Karpas-422 (cell line): Measurements from ENCODE around the gene BRF1. TPM values are rescaled to one million over a fixed set of nuclear protein-coding genes. Genes with fewer than 3 reads are reported as not detected.
A peak's percentile ranks its signal among the peaks of the same experiment; 100 is the strongest.

Experiments
- DNase-seq: peaks from one replicate; pipeline ENCODE4 v3.0.0-alpha.2; 2015
- H2AFZ ChIP-seq: fragments of 200-600 bp; sonication (generic); 2 replicates; pipeline ENCODE4 v1.6.1; 2014; ENCODE audit warnings: antibody characterized with exemption, low read length, mixed read lengths
- H3K27ac ChIP-seq: fragments of 200-600 bp; sonication (generic); 2 replicates; pipeline ENCODE4 v1.5.1; 2014; ENCODE audit warnings: mild to moderate bottlenecking, low read length, moderate library complexity
- H3K27me3 ChIP-seq: fragments of 200-600 bp; sonication (generic); 2 replicates; pipeline ENCODE4 v1.6.1; 2014; ENCODE audit warnings: low read length, mixed read lengths
- H3K36me3 ChIP-seq: fragments of 200-600 bp; sonication (generic); 2 replicates; pipeline ENCODE4 v1.6.1; 2014; ENCODE audit warnings: low read length, mixed read lengths; ENCODE audit not compliant: insufficient read depth
- H3K4me1 ChIP-seq: fragments of 200-600 bp; sonication (generic); 2 replicates; pipeline ENCODE4 v1.6.1; 2014; ENCODE audit warnings: mild to moderate bottlenecking, low read length, mixed read lengths
- H3K4me2 ChIP-seq: fragments of 200-600 bp; sonication (generic); 2 replicates; pipeline ENCODE4 v1.6.1; 2014; ENCODE audit warnings: low read length, low read depth, mild to moderate bottlenecking; ENCODE audit not compliant: poor library complexity, severe bottlenecking
- H3K4me3 ChIP-seq: fragments of 200-600 bp; sonication (generic); 2 replicates; pipeline ENCODE4 v1.5.1; 2014; ENCODE audit warnings: mild to moderate bottlenecking, antibody characterized with exemption, low read length, mixed read lengths
- H3K79me2 ChIP-seq: fragments of 200-600 bp; sonication (generic); 2 replicates; pipeline ENCODE4 v1.6.1; 2014; ENCODE audit warnings: mild to moderate bottlenecking, low read length, mixed read lengths
- H3K9ac ChIP-seq: fragments of 200-600 bp; sonication (generic); 2 replicates; pipeline ENCODE4 v1.6.0; 2014; ENCODE audit warnings: low read length
- H3K9me2 ChIP-seq: fragments of 200-600 bp; sonication (generic), shearing (Covaris generic); replicated peaks from 2 replicates; pipeline ENCODE4 v1.6.0; 2014; ENCODE audit warnings: mild to moderate bottlenecking, low read length, moderate library complexity; ENCODE audit not compliant: insufficient read depth
- H3K9me3 ChIP-seq: fragments of 300-700, 200-600 bp; sonication (generic); 2 replicates; pipeline ENCODE4 v1.6.1; 2014; ENCODE audit warnings: low read length, mixed read lengths
- H4K20me1 ChIP-seq: fragments of 200-600 bp; sonication (generic); 2 replicates; pipeline ENCODE4 v1.6.1; 2014; ENCODE audit warnings: mild to moderate bottlenecking, antibody characterized with exemption, low read length, low read depth; ENCODE audit not compliant: insufficient read depth
- total RNA-seq: library from RNA; depleted of rRNA; stranded (reverse); fragments of >200 nt; shearing (Covaris generic); gene quantifications from 2 replicates; pipeline ENCODE4 v1.2.3, GENCODE V29; 2014; ENCODE audit warnings: low replicate concordance

BRF1 gene
- total RNA-seq, 1 experiment from 2014 or later, result 19.0 TPM

DNA sequence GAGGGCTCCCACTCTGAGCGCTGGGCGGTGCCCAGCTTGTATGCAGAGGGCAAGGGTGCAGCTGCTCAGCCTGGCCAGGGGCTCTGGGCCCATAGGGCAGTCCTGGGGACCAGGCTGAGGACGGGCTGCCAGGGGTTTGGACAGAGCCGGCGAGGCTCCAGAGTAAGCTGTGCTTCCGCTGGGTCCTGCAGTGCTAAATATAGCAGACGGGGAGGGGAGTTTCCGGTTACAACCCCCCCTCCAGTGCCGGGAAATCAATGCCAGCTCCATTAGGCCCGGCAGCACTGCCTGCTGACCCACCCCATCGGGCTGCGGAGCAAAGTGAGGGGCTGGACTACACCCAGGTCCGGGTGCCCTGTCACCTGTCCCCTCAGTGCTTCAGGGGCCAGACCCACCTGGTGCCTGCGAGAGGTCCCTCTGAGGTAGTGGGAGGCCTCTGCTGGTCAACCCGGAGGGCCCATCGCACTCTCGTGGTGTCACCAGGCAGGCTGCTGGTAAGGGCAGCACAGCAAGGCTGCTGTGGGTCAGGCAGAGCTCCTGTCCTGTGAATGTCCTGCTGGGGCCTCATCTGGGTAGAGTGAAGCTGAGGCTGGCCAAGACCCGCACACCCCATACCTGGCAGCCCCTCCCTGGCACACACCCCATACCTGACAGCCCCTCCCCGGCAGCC lies 129.7 kb downstream of the BRF1 start:
- H2AFZ ChIP-seq, result no peak overlapping the region
- no peak overlapping the region for H3K9ac ChIP-seq
- H3K27ac ChIP-seq, result no peak overlapping the region
- no peak for DNase-seq
- no peaks in the 10 kb centered on the region for H3K36me3 ChIP-seq
- H3K4me3 ChIP-seq, result no peak overlapping the region
- no peaks in the 10 kb centered on the region for H3K9me2 ChIP-seq
- no peaks in the 10 kb centered on the region for H3K27me3 ChIP-seq
- H3K4me2 ChIP-seq, result no peak overlapping the region
- H4K20me1 ChIP-seq, result peaks cover 16% of the 10 kb centered on the region; the same call in 1 of the 2 replicates
- peaks cover 7% of the 10 kb centered on the region; the same call in 1 of the 2 replicates for H3K4me1 ChIP-seq
- no peaks in the 10 kb centered on the region for H3K9me3 ChIP-seq
- H3K79me2 ChIP-seq, result no peaks in the 10 kb centered on the region

DNA sequence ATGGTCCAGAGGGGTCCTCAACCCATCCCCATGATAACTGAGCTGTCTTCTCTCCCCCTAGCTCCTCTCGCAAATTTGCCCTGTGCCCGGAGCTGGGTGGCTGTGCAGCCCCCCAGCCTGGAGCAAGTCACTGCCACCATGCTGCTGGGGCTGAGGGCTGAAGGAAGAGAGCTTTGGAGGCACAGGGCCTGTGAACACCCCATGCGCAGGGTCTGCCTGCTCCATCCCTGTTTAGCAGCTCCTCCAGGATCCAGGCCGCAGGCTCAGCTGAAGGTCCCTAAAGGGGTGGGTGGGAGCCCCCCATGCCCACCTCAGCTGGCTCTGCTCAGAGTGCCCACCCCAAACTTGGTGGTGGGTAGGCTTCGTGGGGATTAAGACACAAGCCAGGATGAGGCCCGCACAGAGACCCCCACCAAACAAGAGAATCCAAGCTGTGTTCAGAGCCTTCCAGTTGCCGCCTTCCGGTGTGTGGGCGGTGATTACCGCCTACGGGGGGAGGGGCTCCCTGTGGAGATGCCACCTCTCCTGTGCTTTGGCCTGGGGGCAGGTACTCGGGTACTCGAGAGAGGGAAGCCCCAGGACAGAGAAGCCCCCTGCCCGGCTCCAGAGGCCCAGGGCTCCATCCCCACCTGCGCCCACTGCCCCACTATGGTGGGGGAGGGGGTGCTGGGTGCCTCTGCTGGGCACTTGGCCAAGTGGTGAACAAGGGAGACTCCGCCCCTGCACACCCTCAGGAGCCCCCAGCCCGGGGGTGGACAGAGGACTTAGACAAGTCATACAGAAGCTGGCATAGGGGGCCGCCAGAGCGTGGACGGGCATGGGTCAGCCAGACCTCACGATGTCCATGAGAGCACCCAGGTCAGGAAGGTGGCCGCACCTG lies 130.8 kb downstream of the BRF1 start:
- H3K9ac ChIP-seq, result no peak overlapping the region
- H3K4me3 ChIP-seq, result no peak overlapping the region
- H4K20me1 ChIP-seq, result peaks cover 16% of the 10 kb centered on the region; the same call in 1 of the 2 replicates
- no peaks in the 10 kb centered on the region for H3K27me3 ChIP-seq
- H3K79me2 ChIP-seq, result no peaks in the 10 kb centered on the region
- no peak overlapping the region for H3K4me2 ChIP-seq
- H3K27ac ChIP-seq, result no peak overlapping the region
- no peaks in the 10 kb centered on the region for H3K9me2 ChIP-seq
- no peaks in the 10 kb centered on the region for H3K36me3 ChIP-seq
- no peak overlapping the region for H2AFZ ChIP-seq
- no peak for DNase-seq
- peaks cover 3% of the 10 kb centered on the region; the same call in 1 of the 2 replicates for H3K4me1 ChIP-seq
- no peaks in the 10 kb centered on the region for H3K9me3 ChIP-seq

DNA sequence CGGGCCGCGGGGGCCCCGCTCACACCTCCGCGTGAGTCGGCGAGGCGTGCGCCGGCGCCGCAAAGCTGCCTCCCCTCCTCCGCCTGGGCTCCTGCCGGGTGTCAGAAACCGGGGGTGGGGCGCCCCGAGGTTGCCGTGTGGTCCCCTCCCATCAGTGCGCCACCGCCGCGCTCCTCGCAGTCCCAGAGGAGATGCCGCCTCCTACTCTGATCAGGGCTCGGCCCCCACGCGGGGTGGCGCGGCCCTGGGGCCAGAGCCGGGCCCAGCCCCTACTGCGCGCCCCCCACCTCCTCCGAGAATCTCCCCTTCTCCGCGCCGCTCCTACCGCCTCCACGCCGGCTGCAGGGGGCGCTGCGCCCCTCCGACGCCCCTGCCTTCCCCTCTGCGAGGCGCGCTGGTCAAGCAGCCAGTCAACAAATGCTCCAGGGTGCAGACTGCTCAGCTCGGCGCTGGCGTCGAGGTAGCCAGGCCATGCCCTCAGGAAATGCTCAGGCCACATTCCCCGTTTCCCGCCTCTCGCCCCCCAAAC lies 131.8 kb downstream of the BRF1 start:
- Histone ChIP-seq H3K9me2 (no peaks in the 10 kb centered on the region), H4K20me1 (peaks cover 13% of the 10 kb centered on the region; the same call in 1 of the 2 replicates), H3K4me1 (peaks cover 3% of the 10 kb centered on the region; the same call in 1 of the 2 replicates), H3K9me3 (no peaks in the 10 kb centered on the region), H3K79me2 (no peaks in the 10 kb centered on the region), H2AFZ (no peak overlapping the region), H3K4me3 (no peak overlapping the region), H3K9ac (no peak overlapping the region), H3K4me2 (no peak overlapping the region), H3K27ac (no peak overlapping the region), H3K36me3 (no peaks in the 10 kb centered on the region), H3K27me3 (no peaks in the 10 kb centered on the region)
- peak; percentile 59 for DNase-seq

DNA sequence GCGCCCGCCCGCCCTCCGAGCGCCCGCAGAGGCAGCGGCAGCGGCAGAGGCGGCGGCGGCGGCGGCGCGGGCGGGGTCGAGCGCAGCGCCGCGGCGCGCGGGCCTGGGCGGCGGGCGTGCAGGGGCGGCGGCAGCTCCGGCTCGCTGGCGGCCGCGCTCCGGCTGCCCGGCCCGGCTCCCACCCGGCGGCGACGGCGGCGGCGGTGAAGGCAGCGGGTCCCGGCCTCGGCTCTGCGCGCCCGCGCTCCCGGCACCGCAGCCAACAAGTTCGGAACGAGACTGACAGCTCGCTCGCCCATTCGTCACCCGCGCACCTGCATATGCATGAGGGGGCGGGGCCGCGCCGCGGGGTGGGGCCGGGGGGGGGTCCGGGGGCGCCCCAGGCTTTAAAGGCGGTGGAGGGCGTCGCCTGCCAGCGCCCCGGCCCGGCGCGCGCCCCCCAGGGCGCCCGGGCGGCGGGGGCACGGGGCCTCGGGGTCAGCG lies 132.3 kb downstream of the BRF1 start, which contains the start of gene JAG2:
Gene JAG2, minus strand, starts transcription at position 281 of the 483 bp plus-strand sequence. CDS start 356 bp downstream, outside the sequence.
- Histone ChIP-seq H3K9me3 (no peaks in the 10 kb centered on the region), H3K79me2 (no peaks in the 10 kb centered on the region), H3K4me2 (no peak within 1 kb of the TSS), H3K27me3 (no peaks in the 10 kb centered on the region), H4K20me1 (peaks cover 13% of the 10 kb centered on the region; the same call in 1 of the 2 replicates), H3K36me3 (no peaks in the 10 kb centered on the region), H2AFZ (no peak within 1 kb of the TSS), H3K27ac (no peak within 1 kb of the TSS), H3K9me2 (no peaks in the 10 kb centered on the region), H3K9ac (no peak within 1 kb of the TSS), H3K4me1 (peaks cover 3% of the 10 kb centered on the region; the same call in 1 of the 2 replicates), H3K4me3 (no peak within 1 kb of the TSS)
- peak; percentile 75 for DNase-seq

DNA sequence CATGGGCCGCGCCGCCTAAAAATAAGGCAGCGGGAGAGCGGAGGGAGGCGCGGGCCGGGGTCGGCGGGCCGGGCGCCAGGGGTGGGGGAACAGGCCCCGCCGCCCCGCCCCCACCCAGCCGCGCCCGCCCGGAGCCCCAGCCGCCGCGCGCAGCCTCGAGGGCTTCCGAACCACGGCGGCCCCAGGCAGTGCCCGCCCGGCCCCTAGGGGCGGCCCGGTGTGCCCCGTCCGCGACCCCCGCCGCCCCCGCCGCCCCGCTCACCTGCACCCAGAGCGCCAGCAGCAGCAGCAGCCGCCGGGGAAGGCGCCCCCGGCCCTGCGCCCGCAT lies 132.7 kb downstream of the BRF1 start:
- H4K20me1 ChIP-seq, result peaks cover 13% of the 10 kb centered on the region; the same call in 1 of the 2 replicates
- H3K79me2 ChIP-seq, result no peaks in the 10 kb centered on the region
- DNase-seq, result no peak
- no peaks in the 10 kb centered on the region for H3K36me3 ChIP-seq
- H3K9me3 ChIP-seq, result no peaks in the 10 kb centered on the region
- H3K4me3 ChIP-seq, result no peak overlapping the region
- H3K4me2 ChIP-seq, result no peak overlapping the region
- H2AFZ ChIP-seq, result no peak overlapping the region
- no peaks in the 10 kb centered on the region for H3K27me3 ChIP-seq
- H3K9me2 ChIP-seq, result no peaks in the 10 kb centered on the region
- H3K9ac ChIP-seq, result no peak overlapping the region
- H3K27ac ChIP-seq, result no peak overlapping the region
- H3K4me1 ChIP-seq, result peaks cover 3% of the 10 kb centered on the region; the same call in 1 of the 2 replicates

DNA sequence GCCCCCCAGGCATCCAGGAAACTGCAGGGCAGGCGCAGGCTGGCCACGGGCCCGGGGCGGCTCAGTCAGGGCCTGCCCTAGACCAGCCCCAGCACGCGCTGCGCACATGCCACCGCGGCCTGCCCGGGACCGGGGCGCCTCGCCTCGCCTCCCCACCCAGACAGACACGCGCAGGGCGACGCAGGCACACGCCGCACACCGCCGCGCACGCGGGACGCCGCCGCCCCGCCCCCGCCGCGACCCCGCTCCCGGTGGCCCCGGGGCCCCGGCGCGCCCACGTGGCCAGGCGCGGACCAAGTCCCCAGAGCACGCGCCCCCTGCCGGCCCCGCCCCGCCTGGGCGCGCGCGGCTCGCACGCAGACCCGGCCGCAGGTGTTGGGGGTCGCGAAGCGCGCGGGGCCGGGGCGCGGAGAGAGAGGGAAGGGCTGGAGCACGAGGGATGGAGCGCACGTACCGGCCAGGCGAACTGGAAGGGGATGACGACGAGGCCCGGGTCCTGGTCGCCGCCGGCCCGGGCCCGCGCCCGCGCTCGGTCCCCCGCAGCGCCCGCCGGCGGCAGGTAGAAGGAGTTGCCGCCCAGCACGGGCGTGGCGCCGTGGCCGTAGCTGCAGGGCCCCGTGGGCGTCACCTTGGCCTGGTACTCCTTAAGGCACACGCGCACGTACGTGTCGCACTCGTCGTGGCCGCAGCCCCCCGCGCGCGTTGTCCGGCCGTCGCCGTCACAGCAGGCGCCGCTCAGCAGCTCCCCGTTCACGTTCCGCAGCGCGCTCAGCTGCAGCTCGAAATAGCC lies 133.3 kb downstream of the BRF1 start:
- Histone ChIP-seq H3K9ac (no peak overlapping the region), H3K27me3 (no peaks in the 10 kb centered on the region), H3K4me3 (no peak overlapping the region), H2AFZ (no peak overlapping the region), H4K20me1 (peaks cover 10% of the 10 kb centered on the region; the same call in 1 of the 2 replicates), H3K4me2 (no peak overlapping the region), H3K4me1 (peaks cover 3% of the 10 kb centered on the region; the same call in 1 of the 2 replicates), H3K9me2 (no peaks in the 10 kb centered on the region), H3K27ac (no peak overlapping the region), H3K36me3 (no peaks in the 10 kb centered on the region), H3K9me3 (no peaks in the 10 kb centered on the region), H3K79me2 (no peaks in the 10 kb centered on the region)
- no peak for DNase-seq

DNA sequence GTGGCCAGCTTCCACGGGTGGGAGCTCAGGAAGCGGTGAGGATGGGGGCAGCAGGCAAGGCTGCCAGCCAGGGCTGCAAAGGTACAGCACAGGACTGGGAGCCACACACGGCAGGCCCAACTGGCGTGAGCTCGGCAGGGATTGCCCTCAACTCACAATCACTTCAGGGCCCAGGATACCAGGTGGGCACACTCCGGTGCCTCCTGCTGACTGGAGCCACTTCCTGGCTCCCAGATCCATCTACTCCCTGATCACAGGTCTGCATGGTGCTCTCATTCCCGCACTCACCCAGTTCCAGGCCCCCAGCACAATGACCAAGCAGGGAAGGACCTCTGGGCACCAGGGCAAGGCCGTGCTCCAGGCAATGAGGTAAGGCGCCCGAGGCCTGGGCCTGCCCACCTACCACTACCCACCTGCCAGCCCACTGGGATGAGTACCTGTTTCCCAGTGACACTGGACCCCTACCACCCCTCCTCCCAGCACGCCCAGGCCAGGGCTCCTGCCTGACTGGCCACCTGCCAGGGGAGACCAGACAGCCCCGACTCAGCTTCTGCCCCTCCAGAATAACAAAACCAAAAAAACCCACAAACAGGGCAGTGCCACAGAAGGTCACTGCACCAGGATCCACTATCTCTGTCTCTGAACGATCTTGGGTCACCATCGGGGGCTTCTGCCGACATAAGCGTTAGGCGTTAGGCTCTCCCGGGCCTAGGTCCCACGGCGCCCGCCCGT lies 134.1 kb downstream of the BRF1 start:
- Histone ChIP-seq H3K36me3 (no peaks in the 10 kb centered on the region), H2AFZ (no peak overlapping the region), H3K4me2 (no peak overlapping the region), H3K79me2 (no peaks in the 10 kb centered on the region), H3K4me3 (no peak overlapping the region), H3K27me3 (no peaks in the 10 kb centered on the region), H3K9me2 (no peaks in the 10 kb centered on the region), H4K20me1 (peaks cover 7% of the 10 kb centered on the region; the same call in 1 of the 2 replicates), H3K9me3 (no peaks in the 10 kb centered on the region), H3K27ac (no peak overlapping the region), H3K4me1 (peaks cover 3% of the 10 kb centered on the region; the same call in 1 of the 2 replicates), H3K9ac (no peak overlapping the region)
- DNase-seq, result no peak
